Hematopoietic multipotent progenitor cell treated with erythropoietin and hydrocortisone succinate and interleukin-3 and kit ligand, for 4 days (in vitro differentiated cells): Measurements from ENCODE around the gene ZCCHC10.
A peak's percentile ranks its signal among the peaks of the same experiment; 100 is the strongest.
"Not testable (repeated sequence)": the region's sequence is repeated elsewhere in the genome, so short reads cannot be mapped to it uniquely, and the experiment has no call there.

Source experiments
- DNase-seq: peaks from one replicate; pipeline ENCODE4 v3.0.0-alpha.2; 2015

Gene ZCCHC10

GRCh38 chr5:132972436-132972828, 53.9 kb downstream of the ZCCHC10 start:
- not testable (repeated sequence) for DNase-seq

- DNase-seq, result no peak
Measured at GRCh38 chr5:132971483-132972435, 54.6 kb downstream of the ZCCHC10 start.

DNA sequence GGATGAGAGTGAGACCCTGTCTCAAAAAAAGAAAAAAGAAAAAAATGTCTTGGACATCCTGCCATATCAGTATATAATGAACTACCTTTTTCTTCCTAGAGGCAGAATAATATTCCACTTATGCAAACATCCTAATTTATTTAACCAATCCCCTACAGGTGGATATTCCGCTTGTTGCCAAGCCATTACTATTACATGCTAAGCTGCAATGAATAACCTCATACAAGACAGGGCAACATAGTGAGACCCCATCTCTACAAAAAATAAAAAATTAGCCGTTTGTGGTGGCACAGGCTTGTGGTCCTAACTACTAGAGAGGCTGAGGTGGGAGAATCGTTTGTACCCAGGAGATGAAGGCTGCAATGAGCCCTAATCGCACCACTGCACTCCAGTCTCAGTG, 61.2 kb downstream of the ZCCHC10 start:
- DNase-seq, result no peak

- peak; percentile 98 for DNase-seq
Measured at GRCh38 chr5:132963171-132964104, 62.9 kb downstream of the ZCCHC10 start, which contains the start of gene AFF4. TSS of gene AFF4 (minus strand) at chr5:132963634. CDS start at chr5:132937189, 26,445 bp downstream.

GRCh38 chr5:132962429-132963021, 63.8 kb downstream of the ZCCHC10 start:
- DNase-seq, result peak; percentile 70

- peak; percentile 53 for DNase-seq
Measured at GRCh38 chr5:132961887-132962286, 64.5 kb downstream of the ZCCHC10 start.

DNA sequence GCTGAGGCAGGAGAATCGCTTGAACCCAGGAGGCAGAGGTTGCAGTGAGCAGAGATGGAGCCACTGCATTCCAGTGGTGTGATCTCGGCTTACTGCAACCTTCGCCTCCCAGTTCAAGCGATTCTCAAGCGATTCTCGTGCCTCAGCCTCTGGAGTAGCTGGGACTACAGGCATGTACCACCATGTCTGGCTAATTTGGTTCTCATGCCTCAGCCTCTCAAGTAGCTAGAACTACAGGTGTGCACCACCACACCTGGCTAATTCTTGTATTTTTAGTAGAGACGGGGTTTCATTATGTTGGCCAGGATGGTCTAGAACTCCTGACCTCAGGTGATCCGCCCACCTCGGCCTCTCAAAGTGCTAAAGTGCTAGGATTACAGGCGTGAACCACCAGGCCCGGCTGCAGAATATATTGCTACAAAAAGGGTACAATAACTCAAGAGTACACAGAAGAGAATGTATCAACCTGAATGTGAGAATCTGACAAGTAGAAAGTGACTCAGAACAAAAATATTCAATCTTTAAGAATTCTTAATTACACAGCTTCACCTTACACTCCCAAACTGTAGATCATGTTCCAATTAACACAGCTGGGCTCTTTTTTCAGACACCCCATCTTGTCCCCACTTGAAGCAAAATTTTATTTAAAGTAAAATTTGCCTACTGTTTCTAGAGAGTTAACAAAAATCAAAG, 65.1 kb downstream of the ZCCHC10 start:
- not testable (repeated sequence) for DNase-seq

DNA sequence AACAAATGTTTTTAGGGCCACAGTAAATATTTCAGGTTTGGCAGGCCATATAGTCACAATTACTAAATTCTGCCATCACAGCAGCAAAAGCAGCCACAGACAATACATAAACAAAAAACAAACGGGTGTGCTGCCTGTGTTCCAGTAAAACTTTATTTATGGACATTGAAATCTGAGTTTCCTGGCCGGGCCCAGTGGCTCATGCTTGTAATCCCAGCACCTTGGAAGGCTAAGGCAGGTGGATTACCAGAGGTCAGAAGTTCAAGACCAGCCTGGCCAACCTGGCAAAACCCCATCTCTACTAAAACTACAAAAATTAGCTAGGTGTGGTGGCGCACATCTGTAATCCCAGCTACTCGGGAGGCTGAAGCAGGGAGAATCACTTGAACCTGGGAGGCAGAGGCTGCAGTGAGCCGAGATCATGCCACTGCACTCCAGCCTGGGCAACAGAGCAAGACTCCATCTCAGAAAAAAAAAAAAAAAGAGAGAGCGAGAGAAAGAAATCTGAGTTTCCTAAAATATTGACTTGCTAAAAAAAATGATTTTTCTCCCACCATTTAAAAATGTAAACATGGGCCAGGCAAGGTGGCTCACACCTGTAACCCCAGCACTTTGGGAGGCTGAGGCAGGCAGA, 70.1 kb downstream of the ZCCHC10 start:
- DNase-seq, result not testable (repeated sequence)

DNA sequence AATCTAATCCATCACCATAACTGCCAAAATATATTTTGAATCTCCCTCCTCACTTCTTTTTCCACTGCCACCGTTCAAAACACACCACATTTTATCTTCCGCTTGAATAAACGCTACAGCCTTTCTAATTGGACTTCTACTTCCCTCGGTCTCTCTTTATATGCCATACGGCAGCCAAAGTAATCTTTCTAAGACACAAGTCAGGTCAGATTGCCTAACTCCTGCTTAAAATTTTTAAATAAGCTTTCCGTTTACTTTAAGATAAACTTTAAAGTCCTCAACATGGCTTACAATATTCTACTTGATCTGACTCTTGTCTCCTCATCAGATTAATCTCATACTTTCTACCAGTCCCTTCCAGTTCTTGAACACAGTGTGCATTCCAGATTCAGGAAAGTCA, 72.6 kb downstream of the ZCCHC10 start:
- no peak for DNase-seq

- DNase-seq, result no peak
Measured at GRCh38 chr5:132952829-132953228, 73.5 kb downstream of the ZCCHC10 start.

GRCh38 chr5:132951897-132952296, 74.5 kb downstream of the ZCCHC10 start:
- peak; percentile 13 for DNase-seq

DNA sequence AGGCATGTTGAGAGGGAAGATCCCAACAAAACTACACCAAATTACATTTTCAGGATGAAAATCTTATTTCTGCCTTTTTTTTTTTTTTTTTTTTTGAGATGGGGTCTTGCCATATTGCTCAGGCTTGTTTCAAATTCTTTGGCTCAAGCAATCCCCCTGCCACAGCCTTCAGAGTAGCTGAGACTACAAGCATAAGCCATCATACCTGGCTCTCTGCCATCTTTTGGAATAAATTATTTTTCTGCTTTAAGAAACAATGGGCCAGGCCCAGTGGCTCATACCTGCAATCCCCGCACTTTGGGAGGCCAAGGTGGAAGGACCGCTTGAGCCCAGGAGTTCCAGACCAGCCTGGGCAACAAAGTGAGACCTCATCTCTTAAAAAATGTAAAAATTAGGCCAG, 77.2 kb downstream of the ZCCHC10 start:
- DNase-seq, result no peak

DNA sequence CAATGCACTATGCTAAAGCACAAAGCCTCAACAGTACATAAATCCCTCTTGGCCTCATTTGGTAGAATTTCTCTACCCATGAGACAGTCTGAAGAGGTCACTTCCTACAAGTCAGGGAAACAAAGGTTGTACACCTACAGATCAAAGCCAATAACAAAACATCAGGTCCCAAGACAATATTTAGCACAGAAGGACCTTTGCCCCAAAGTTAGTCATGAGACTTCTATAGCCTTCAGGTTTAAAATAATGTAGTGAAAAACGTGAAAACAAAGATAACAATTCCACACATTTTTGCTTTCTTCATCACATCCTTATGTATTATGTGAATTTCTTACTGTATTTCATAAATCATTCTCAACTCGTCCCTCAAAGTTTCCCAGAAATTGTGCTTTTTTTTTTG, 78.7 kb downstream of the ZCCHC10 start:
- no peak for DNase-seq
